GM20000 (cell line): Measurements from ENCODE around the gene PAGR1.

ENCODE experiments used
- DNase-seq: peaks from one replicate; pipeline ENCODE4 v3.0.0; 2012; ENCODE audit warnings: low spot score
- TF ChIP-seq, protein P1 (sequence below): IDR thresholded peaks from 2 replicates; pipeline ENCODE4 v1.5.1; 2012; ENCODE audit warnings: mild to moderate bottlenecking, control low read depth; ENCODE audit errors: extremely low read depth, missing control alignments

Gene PAGR1

DNA sequence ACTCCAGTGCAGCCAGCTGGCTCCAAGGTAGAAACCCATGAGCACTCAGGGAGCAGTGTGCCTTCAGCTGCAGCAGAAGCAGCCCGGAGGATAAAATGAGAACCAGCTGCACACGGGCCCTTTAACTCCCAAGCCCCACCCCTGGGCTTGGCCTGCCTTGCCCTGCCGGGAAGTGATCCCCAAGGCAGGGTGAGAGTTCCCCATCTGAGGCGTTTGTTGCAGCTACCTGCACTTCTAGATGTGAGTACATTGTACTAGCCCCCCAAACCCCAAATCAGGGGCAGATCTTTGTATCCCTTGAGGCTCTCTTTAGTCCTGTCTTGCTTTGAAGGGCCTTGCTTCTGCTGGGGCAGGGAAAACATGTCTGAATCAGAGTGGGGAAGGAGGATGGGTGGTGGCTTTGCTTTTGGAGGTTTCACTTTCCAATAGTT lies 4.3 kb downstream of the PAGR1 start, which contains the start of gene MVP:
TSS of gene MVP (plus strand) at position 192 of the 431 bp plus-strand sequence. CDS start 10,088 bp downstream, outside the sequence.
- DNase-seq: peak; percentile 66
- TF ChIP-seq, protein P1, sequence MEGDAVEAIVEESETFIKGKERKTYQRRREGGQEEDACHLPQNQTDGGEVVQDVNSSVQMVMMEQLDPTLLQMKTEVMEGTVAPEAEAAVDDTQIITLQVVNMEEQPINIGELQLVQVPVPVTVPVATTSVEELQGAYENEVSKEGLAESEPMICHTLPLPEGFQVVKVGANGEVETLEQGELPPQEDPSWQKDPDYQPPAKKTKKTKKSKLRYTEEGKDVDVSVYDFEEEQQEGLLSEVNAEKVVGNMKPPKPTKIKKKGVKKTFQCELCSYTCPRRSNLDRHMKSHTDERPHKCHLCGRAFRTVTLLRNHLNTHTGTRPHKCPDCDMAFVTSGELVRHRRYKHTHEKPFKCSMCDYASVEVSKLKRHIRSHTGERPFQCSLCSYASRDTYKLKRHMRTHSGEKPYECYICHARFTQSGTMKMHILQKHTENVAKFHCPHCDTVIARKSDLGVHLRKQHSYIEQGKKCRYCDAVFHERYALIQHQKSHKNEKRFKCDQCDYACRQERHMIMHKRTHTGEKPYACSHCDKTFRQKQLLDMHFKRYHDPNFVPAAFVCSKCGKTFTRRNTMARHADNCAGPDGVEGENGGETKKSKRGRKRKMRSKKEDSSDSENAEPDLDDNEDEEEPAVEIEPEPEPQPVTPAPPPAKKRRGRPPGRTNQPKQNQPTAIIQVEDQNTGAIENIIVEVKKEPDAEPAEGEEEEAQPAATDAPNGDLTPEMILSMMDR: no peak

DNA sequence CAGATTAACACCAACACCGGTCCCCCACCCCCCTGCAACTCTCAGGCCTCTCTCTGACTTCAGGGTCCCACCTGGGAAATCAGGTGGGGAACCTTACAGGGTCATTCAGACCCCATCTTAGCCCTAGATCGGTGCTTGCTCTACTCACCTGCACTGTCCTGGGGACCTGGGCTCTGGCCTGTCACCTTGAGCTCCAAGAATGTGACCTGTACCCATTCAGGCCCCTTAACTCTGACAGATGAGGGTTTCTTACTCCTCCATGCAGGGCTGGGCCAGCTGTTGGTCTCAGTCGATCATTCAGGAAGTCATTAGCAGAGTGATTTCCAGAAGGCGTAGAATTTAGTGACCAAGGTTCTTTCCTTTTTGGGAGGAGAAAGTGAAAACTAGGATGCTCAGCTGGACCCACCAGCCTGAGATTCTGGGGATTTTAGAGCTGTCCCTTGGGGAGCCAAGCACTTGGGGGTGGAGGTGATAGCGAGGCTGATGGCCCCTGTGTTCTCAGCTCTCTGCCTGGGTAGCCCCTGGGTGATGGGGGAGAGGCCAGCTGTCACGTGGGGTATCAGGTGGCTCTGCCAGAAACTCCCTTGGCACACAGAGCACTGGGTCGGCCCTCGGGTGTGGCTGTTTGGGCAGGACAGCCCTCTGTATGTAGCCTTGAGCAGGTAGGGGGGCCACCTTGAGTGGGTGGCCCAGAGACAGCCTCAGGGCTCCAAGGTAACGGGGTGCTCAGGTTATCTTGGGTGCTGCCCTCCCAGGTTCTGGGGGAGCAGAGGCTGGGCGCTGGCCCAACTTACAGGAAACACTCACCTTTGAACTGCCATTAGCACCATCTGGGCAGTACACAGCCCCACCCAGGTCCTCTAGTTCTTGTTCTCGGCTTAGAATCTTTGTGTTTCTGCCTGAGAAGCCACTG lies 5.0 kb downstream of the PAGR1 start:
- peak; percentile 70 for DNase-seq
- TF ChIP-seq, protein P1: no peak

DNA sequence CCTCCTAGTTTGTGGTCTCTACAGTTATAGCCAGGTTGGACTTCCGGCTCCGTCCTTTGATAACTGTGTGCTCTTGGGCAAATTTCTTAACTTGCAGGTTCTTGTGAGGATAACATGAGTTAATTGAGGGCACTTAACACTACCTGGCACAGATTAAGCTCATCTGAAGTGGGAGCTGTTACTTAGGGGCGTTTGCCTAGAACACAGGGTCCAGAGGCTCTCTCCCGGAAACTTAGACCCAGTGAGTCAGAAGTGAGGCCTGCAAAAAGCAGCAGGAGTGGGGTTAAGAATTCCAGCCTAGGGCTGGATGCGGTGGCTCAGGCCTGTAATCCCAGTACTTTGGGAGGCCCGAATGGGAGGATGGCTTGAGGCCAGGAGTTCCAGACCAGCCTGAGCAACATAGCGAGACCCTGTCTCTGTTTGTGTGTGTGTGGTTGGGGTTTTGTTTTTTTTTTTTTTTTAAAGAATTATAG lies 5.7 kb downstream of the PAGR1 start:
- TF ChIP-seq, protein P1: no peak
- no peak for DNase-seq

DNA sequence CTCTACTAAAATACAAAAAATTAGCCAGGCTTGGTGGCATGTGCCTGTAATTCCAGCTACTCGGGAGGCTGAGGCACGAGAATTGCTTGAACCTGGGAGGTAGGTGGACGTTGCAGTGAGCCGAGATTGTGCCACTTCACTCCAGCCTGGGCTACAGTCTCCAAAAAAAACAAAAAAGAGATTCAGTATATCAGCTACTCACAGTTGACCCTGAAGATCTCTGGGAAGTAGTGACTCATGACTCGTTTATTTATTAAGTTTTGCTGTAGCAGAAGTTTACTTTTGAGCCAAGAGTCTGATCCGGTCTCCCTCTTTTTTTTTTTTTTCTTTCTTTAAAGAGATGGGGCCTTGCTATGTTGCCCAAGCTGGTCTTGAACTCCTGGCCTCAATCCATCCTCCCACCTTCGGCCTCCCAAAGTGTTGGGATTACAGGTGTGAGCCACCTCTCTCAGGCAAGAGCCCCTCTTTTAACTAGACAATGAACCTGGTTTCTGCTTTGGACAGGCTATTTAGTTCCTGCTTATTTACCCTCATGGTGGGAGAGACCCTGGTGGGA lies 8.7 kb downstream of the PAGR1 start:
- TF ChIP-seq, protein P1: no peak
- DNase-seq: no peak

DNA sequence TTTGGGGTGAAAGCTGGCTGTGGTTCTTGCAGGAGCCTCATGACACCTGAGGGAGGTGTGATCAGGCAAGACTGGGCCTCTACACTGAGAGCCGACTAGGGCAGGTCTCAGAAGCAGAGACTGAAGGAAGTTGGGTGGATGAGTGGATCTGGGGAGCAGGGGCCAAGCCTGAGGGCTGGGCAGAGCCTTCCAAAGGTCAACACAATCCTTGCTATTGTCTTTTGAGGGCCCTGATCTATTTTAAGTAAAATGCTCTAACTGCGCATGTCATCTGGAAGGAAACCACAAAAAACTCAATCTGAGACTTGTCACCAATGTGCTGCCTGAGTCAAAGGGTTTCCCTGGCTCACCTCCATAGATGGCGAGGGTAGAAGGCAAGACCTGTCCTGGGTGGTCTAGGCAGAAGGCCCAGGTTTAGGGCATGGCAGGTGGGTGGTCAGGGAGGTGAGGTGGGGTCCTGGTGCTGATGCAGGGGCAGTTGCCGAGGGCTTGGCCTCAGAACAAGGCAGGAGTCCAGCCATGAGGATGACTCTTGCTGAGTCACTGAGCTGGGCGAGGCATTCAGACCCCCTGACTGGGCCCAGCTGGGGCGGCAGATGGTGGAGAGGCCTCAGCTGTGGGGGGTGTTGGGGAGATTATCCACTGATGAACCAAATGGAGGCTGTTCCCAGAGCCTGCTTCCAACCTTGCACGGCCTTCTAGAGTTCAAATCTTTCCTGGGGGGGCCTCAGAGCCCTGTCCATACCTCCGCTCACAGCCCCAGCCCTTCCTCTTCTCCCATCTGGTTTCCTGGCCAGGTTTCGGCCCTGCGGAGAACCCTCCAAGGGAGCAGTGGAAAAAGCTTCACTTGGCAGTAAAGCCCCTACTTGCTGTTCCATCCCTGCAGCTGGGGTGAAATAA lies 9.4 kb downstream of the PAGR1 start:
- TF ChIP-seq, protein P1: no peak
- peak; percentile 74 for DNase-seq

DNA sequence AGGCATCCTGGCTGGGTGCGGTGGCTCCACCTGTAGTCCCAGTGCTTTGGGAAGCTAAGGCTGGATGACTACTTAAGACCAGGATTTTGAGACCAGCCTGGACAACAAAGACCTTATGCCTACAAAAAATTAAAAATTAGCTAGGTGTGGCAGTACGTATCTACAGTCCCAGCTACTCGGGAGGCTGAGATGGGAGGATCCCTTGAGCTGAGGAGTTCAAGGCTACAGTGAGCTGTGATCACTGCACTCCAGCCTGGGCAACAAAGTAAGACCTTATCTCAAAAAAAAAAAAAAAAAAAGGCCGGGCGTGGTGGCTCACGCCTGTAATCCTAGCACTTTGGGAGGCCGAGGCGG lies 10.4 kb downstream of the PAGR1 start:
- no peak for DNase-seq
- TF ChIP-seq, protein P1: no peak
